ENCODE results near the gene NALCN.

DNA sequence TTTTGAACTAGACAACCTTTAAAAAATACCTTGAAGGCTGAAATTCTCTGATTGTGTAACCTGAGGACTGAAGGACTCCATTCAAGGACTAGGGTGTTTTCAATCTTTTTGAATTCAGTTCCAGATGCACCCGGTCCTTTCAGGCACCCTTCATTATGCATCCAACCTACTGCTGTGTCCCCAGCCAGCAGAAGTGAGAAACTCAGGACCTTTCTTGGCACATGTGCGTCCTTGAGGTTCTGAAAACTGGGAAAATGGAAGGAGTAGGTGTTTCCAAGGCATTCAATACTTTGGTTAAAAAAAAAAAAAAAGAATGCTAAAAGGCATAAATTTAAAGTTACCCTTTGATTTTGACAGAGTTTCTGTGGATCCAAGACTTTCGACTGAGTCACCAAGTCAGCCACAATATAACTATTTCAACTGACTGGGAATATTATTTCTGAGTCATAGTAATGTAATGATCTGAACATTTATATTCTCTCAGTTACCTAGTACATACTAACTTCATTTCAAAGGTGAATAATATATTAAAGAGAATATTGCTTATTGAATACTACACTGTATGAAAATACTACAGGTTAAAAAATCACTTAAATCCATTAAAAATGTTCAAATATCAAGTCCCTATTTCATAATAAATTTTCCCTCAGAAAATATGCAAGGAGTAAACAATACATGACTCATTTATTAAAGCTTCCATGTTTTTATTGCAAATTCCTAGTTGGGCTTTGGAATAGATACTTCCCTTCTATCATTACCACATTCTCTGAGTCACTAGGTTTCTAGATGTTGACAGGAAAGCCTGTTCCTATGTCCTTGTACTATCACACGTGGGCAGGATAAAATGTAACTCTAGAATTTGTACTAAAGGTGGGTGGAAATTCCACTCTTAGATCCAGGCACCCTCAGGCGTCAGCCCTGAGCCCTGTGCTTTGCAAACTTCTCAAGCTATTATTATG is 33.8 kb upstream of the NALCN start:
- no peak for TF ChIP-seq TEAD4 (IDR thresholded peaks at IDR 0.05; ENCODE audit: low read depth, low read length)
- TF ChIP-seq ATF3 (IDR thresholded peaks at IDR 0.05; ENCODE audit: insufficient read depth, low read depth, low read length): no peak
- TF ChIP-seq POLR2A (IDR thresholded peaks at IDR 0.05; ENCODE audit: control extremely low read depth in 1 of 2, low read depth in 2 of 2, low read length in 2 of 2): no peak
- TF ChIP-seq POLR2AphosphoS5 (IDR thresholded peaks at IDR 0.05; ENCODE audit: low read depth, low read length): no peak
- no peak for TF ChIP-seq CTCF (IDR thresholded peaks at IDR 0.05; ENCODE audit: control extremely low read depth in 1 of 3, insufficient read depth in 1 of 3, low read depth in 1 of 3, low read length in 3 of 3)
- no peak for TF ChIP-seq BRCA1 (IDR thresholded peaks at IDR 0.05; ENCODE audit: low read depth, low read length)
- TF ChIP-seq SIN3A (conservative IDR thresholded peaks at IDR 0.05 in 1 of 2, IDR thresholded peaks at IDR 0.05 in 1 of 2; ENCODE audit: low read depth in 1 of 2, low read length in 2 of 2): no peak
- TF ChIP-seq, protein P1, sequence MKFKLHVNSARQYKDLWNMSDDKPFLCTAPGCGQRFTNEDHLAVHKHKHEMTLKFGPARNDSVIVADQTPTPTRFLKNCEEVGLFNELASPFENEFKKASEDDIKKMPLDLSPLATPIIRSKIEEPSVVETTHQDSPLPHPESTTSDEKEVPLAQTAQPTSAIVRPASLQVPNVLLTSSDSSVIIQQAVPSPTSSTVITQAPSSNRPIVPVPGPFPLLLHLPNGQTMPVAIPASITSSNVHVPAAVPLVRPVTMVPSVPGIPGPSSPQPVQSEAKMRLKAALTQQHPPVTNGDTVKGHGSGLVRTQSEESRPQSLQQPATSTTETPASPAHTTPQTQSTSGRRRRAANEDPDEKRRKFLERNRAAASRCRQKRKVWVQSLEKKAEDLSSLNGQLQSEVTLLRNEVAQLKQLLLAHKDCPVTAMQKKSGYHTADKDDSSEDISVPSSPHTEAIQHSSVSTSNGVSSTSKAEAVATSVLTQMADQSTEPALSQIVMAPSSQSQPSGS (IDR thresholded peaks at IDR 0.05; ENCODE audit: low read length): no peak

Data from H1 (cell line).